ENCODE data around the gene CARD6. TPM values are rescaled to one million over a fixed set of nuclear protein-coding genes. Genes with fewer than 3 reads are reported as not detected.

The CARD6 gene
- total and polyA plus RNA-seq, 2 donors (not counting 1 experiment from before 2014, with no cell fraction given) = 0.72 to 2.7 TPM

- no peaks in the 10 kb centered on the region for H3K9me3 ChIP-seq (ENCODE audit: control extremely low read depth in 1 of 3, control insufficient read depth in 2 of 3, insufficient read depth in 1 of 3, low read length in 2 of 3)
- no peak for ATAC-seq (ENCODE audit: low read depth)
- ChIA-PET CTCF (no interaction called here), POLR2A (no interaction called here)
- H3K27me3 ChIP-seq (replicated peaks in 1 of 4; ENCODE audit: control extremely low read depth in 1 of 4, control insufficient read depth in 3 of 4, insufficient read depth in 4 of 4, low read length in 3 of 4) = no peaks in the 10 kb centered on the region
- H3K27ac Mint-ChIP-seq = no peak overlapping the region
- no peak overlapping the region for H2AFZ ChIP-seq (ENCODE audit: insufficient read depth, low read depth, low read length, poor library complexity, severe bottlenecking)
- no peak overlapping the region for H3K9ac ChIP-seq (ENCODE audit: low read length)
- H3K36me3 ChIP-seq (replicated peaks in 1 of 2; ENCODE audit: control extremely low read depth in 1 of 2, control insufficient read depth in 1 of 2, extremely low read depth in 1 of 2, insufficient read depth in 2 of 2, low read length in 1 of 2) = no peaks in the 10 kb centered on the region
- 100% methylated on average over 1 of the region's 8 CpGs for WGBS (ENCODE audit: insufficient coverage)
- no peak overlapping the region for H3K4me3 Mint-ChIP-seq
- no peaks in the 10 kb centered on the region for H4K20me1 ChIP-seq (ENCODE audit: control insufficient read depth, insufficient read depth, low read length, poor library complexity, severe bottlenecking)
- TF ChIP-seq EZH2 (IDR thresholded peaks at IDR 0.05; ENCODE audit: borderline replicate concordance, insufficient read depth, low read depth, low read length, poor library complexity, severe bottlenecking) = no peak
- TF ChIP-seq, protein P1, sequence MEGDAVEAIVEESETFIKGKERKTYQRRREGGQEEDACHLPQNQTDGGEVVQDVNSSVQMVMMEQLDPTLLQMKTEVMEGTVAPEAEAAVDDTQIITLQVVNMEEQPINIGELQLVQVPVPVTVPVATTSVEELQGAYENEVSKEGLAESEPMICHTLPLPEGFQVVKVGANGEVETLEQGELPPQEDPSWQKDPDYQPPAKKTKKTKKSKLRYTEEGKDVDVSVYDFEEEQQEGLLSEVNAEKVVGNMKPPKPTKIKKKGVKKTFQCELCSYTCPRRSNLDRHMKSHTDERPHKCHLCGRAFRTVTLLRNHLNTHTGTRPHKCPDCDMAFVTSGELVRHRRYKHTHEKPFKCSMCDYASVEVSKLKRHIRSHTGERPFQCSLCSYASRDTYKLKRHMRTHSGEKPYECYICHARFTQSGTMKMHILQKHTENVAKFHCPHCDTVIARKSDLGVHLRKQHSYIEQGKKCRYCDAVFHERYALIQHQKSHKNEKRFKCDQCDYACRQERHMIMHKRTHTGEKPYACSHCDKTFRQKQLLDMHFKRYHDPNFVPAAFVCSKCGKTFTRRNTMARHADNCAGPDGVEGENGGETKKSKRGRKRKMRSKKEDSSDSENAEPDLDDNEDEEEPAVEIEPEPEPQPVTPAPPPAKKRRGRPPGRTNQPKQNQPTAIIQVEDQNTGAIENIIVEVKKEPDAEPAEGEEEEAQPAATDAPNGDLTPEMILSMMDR (IDR thresholded peaks at IDR 0.05) = no peak
- H3K79me2 ChIP-seq (ENCODE audit: control insufficient read depth, insufficient read depth, low read length) = peaks cover 12% of the 10 kb centered on the region
- H3K4me1 Mint-ChIP-seq = peaks cover 8% of the 10 kb centered on the region
- DNase-seq = no peak
- no peaks in the 10 kb centered on the region for H3K9me3 Mint-ChIP-seq (ENCODE audit: insufficient read depth)
- peaks cover 8 to 11% of the 10 kb centered on the region in 2 donors for H3K4me1 ChIP-seq (ENCODE audit: control insufficient read depth in 2 of 2, insufficient read depth in 2 of 2, low read length in 2 of 2)
- intact Hi-C loops (cut with micrococcal nuclease) = no loop called here
- no peak overlapping the region for H3K4me2 ChIP-seq (replicated peaks; ENCODE audit: low read depth, low read length, poor library complexity, severe bottlenecking)
- no peak overlapping the region for H3K27ac ChIP-seq (ENCODE audit: low read length in 2 of 2)
- no peak overlapping the region for H3K4me3 ChIP-seq (ENCODE audit: control extremely low read depth in 1 of 5, extremely low read depth in 1 of 5, insufficient read depth in 1 of 5, low read depth in 2 of 5, low read length in 4 of 5)
- H3K27me3 Mint-ChIP-seq = no peaks in the 10 kb centered on the region
Measured at GRCh38 chr5:40801771-40802562, 39.2 kb upstream of the CARD6 start.

- H3K36me3 ChIP-seq (replicated peaks in 1 of 2; ENCODE audit: control extremely low read depth in 1 of 2, control insufficient read depth in 1 of 2, extremely low read depth in 1 of 2, insufficient read depth in 2 of 2, low read length in 1 of 2) = no peaks in the 10 kb centered on the region
- TF ChIP-seq, protein P1 (IDR thresholded peaks at IDR 0.05) = no peak
- TF ChIP-seq EZH2 (IDR thresholded peaks at IDR 0.05; ENCODE audit: borderline replicate concordance, insufficient read depth, low read depth, low read length, poor library complexity, severe bottlenecking) = no peak
- no peaks in the 10 kb centered on the region for H3K79me2 ChIP-seq (ENCODE audit: control insufficient read depth, insufficient read depth, low read length)
- no peak overlapping the region for H3K4me2 ChIP-seq (replicated peaks; ENCODE audit: low read depth, low read length, poor library complexity, severe bottlenecking)
- Mint-ChIP-seq H3K4me1 (no peaks in the 10 kb centered on the region), H3K27ac (no peak overlapping the region), H3K27me3 (no peaks in the 10 kb centered on the region), H3K9me3 (ENCODE audit: insufficient read depth) (no peaks in the 10 kb centered on the region), H3K4me3 (no peak overlapping the region)
- no peak overlapping the region for H3K9ac ChIP-seq (ENCODE audit: low read length)
- H3K27me3 ChIP-seq (replicated peaks in 1 of 4; ENCODE audit: control extremely low read depth in 1 of 4, control insufficient read depth in 3 of 4, insufficient read depth in 4 of 4, low read length in 3 of 4) = no peaks in the 10 kb centered on the region
- H2AFZ ChIP-seq (ENCODE audit: insufficient read depth, low read depth, low read length, poor library complexity, severe bottlenecking) = no peak overlapping the region
- H4K20me1 ChIP-seq (ENCODE audit: control insufficient read depth, insufficient read depth, low read length, poor library complexity, severe bottlenecking) = no peaks in the 10 kb centered on the region
- DNase-seq (no peak), ATAC-seq (ENCODE audit: low read depth) (no peak)
- no CpG with 5 or more reads among the region's 1 CpG for WGBS (ENCODE audit: insufficient coverage)
- no peak overlapping the region for H3K4me3 ChIP-seq (ENCODE audit: control extremely low read depth in 1 of 5, extremely low read depth in 1 of 5, insufficient read depth in 1 of 5, low read depth in 2 of 5, low read length in 4 of 5)
- no peaks in the 10 kb centered on the region for H3K4me1 ChIP-seq (ENCODE audit: control insufficient read depth in 2 of 2, insufficient read depth in 2 of 2, low read length in 2 of 2)
- no peak overlapping the region for H3K27ac ChIP-seq (ENCODE audit: low read length in 2 of 2)
- ChIA-PET POLR2A (interaction anchor here (0.6 kb wide), 1 partner anchor 907 kb away, joined by 3 read pairs; no protein-coding TSS in a partner anchor), CTCF (interaction anchor here (0.7 kb wide), 1 partner anchor 92 kb away, joined by 3 read pairs; no protein-coding TSS in a partner anchor)
- no peaks in the 10 kb centered on the region for H3K9me3 ChIP-seq (ENCODE audit: control extremely low read depth in 1 of 3, control insufficient read depth in 2 of 3, insufficient read depth in 1 of 3, low read length in 2 of 3)
- intact Hi-C loops (cut with micrococcal nuclease) = no loop called here
Measured at GRCh38 chr5:40812125-40812524, 29.0 kb upstream of the CARD6 start.

Data from B cell (primary cell).